HG02798 (cell line): ENCODE measurements around the gene GPRIN1.
A peak's percentile ranks its signal among the peaks of the same experiment; 100 is the strongest.
"Not testable (repeated sequence)": the region's sequence is repeated elsewhere in the genome, so short reads cannot be mapped to it uniquely, and the experiment has no call there.

Experiments used
- ATAC-seq: cut with Tn5 transposase; IDR thresholded peaks from one replicate; pipeline ENCODE4 v1.9.1; 2021; ENCODE audit warnings: mild to moderate bottlenecking; ENCODE audit not compliant: unreplicated experiment, poor library complexity

GPRIN1 gene

GRCh38 chr5:176599749-176600430 is 10.1 kb downstream of the GPRIN1 start:
- not testable (repeated sequence) for ATAC-seq

- ATAC-seq: no peak
Observed at GRCh38 chr5:176597417-176598389, 12.3 kb downstream of the GPRIN1 start.

- peak; percentile 58 for ATAC-seq
Observed at GRCh38 chr5:176596689-176597416, 13.1 kb downstream of the GPRIN1 start.

- ATAC-seq: no peak
Observed at GRCh38 chr5:176596069-176596644, 13.8 kb downstream of the GPRIN1 start.

- no peak for ATAC-seq
Observed at GRCh38 chr5:176595386-176595943, 14.5 kb downstream of the GPRIN1 start.

- ATAC-seq: no peak
Observed at GRCh38 chr5:176594554-176594953, 15.4 kb downstream of the GPRIN1 start.

- no peak for ATAC-seq
Observed at GRCh38 chr5:176593273-176593869, 16.6 kb downstream of the GPRIN1 start.

GRCh38 chr5:176592573-176592972 is 17.4 kb downstream of the GPRIN1 start:
- ATAC-seq: no peak

GRCh38 chr5:176591667-176592066 is 18.3 kb downstream of the GPRIN1 start:
- not testable (repeated sequence) for ATAC-seq

GRCh38 chr5:176590035-176590717 is 19.8 kb downstream of the GPRIN1 start:
- ATAC-seq: no peak

- ATAC-seq: no peak
Observed at GRCh38 chr5:176589039-176589769, 20.8 kb downstream of the GPRIN1 start.

GRCh38 chr5:176588297-176588696 is 21.7 kb downstream of the GPRIN1 start:
- ATAC-seq: no peak

- ATAC-seq: no peak
Observed at GRCh38 chr5:176587398-176587797, 22.6 kb downstream of the GPRIN1 start.

- ATAC-seq: no peak
Observed at GRCh38 chr5:176583076-176583475, 26.9 kb downstream of the GPRIN1 start.

- no peak for ATAC-seq
Observed at GRCh38 chr5:176581361-176581760, 28.6 kb downstream of the GPRIN1 start.

GRCh38 chr5:176579323-176579722 is 30.6 kb downstream of the GPRIN1 start:
- ATAC-seq: no peak

GRCh38 chr5:176578391-176578808 is 31.6 kb downstream of the GPRIN1 start:
- peak; percentile 42 for ATAC-seq
